AG09319 (cell line): ENCODE results near the gene XYLT2.

Experiments
- DNase-seq: peaks from one replicate; pipeline ENCODE4 v3.0.0-alpha.2; 2010; ENCODE audit warnings: low read depth; ENCODE audit errors: extremely low read depth
- TF ChIP-seq, protein P1 (sequence below): IDR thresholded peaks from 2 replicates; pipeline ENCODE4 v1.5.1; 2011; ENCODE audit warnings: low read depth, mild to moderate bottlenecking, inconsistent platforms, low read length, moderate library complexity

XYLT2 gene

DNA sequence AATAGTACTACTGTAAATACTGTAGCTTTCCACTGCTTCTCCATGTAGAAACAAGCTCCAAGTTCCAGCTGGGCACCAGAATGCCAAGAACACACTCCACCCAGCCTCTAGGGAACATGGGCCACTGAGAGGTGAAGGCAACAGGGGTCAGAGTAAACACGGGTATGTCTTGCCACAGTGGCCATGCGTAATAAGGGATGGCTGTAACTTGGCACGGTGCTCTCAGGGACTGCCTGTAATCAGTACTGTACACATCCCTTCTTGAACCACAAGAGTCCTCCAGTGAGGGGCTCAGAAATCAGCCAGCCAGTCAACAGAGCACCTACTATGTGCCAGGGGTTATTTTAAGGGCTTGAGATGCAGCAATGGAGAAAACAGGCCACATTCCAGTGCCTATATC is 40.6 kb downstream of the XYLT2 start:
- no peak for DNase-seq
- TF ChIP-seq, protein P1, sequence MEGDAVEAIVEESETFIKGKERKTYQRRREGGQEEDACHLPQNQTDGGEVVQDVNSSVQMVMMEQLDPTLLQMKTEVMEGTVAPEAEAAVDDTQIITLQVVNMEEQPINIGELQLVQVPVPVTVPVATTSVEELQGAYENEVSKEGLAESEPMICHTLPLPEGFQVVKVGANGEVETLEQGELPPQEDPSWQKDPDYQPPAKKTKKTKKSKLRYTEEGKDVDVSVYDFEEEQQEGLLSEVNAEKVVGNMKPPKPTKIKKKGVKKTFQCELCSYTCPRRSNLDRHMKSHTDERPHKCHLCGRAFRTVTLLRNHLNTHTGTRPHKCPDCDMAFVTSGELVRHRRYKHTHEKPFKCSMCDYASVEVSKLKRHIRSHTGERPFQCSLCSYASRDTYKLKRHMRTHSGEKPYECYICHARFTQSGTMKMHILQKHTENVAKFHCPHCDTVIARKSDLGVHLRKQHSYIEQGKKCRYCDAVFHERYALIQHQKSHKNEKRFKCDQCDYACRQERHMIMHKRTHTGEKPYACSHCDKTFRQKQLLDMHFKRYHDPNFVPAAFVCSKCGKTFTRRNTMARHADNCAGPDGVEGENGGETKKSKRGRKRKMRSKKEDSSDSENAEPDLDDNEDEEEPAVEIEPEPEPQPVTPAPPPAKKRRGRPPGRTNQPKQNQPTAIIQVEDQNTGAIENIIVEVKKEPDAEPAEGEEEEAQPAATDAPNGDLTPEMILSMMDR: no peak

DNA sequence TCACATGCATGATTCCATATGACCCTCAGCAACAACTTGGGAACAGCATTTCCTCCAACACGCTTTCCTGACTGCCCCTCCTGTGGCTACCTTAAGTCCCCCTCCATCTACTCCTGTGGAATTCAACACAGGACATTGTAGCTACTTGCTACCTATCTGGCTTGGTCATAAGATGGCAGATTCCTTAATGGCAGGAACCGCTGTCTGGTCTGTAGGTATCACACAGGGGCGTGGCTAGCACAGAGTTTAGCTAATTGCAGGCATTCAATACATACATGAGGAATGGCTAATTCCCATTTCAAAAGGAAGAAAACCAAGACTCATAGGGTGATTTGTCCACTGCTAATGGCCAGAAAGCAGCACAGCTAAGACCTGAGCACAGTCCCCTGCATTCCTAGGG is 42.8 kb downstream of the XYLT2 start:
- TF ChIP-seq, protein P1: no peak
- DNase-seq: no peak

DNA sequence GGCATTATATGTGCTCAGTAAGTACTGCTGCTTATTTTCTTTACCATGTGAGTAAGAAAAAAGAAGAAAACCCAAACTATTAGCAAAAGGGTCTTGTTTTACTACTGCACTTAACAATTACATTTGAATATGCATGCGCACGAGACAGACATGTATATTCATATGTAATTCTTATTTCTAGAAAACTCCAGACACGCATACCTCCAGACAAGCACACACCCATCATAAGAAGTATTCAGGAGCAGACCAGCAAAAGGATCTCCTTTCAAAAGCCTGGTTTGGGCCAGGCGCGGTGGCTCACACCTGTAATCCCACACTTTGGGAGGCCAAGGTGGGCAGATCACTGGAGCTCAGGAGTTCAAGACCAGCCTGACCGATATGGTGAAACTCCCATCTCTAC is 43.6 kb downstream of the XYLT2 start:
- TF ChIP-seq, protein P1: no peak
- DNase-seq: no peak

DNA sequence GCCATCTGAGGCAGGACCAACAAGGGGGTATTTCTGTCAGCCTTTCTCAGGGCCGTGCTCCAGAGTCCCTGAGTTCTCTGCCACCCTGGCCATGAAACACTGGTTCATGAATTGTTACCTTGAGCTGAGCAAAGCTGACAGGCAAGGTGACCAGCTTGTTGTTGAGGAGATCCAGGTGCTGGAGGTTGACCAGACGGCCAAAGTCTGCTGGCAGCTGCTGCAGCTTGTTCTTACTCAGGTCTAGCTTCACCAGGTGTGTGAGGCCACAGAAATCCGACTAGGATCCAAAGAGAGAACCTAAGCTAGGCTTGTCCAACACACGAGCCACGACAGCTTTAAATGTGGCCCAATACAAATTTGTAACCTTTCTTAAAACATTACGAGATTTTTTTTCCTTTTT is 46.7 kb downstream of the XYLT2 start:
- no peak for DNase-seq
- TF ChIP-seq, protein P1: no peak

DNA sequence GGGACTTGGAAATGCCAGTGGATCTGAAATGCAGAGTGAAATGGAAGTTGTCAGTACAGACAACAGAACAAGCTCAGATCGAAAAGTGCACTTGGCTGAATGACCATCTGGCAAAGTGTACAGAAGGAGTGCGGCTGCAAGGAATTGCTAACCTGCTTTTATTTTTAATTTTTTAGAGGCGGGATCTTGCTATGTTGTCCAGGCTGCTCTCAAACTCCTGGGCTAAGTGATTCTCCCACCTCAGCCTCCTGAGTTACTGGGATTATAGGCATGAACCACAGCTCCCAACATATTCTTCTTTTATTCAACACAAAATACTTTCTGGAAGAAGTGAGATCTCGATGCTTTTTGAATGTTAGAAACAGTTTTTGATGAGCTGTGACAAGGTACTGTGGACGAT is 47.8 kb downstream of the XYLT2 start:
- no peak for DNase-seq
- TF ChIP-seq, protein P1: no peak

DNA sequence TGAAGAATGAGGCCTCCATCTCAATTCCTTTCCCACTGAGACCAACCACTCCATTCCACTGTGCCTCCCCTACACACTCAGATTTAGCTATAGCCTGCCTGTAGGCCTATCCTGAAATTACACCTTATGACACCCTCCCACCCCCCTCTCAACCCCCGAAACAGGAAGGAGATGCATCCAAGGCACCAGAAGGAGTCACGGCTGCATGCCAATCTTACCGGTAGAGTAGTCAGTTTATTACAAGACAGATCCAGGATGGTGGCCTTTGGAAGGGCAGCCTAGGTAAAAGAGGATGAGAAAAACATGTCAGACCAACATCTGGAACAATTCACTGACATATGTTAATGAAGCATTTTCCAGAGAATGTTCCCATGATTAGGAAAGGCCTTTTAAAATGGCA is 48.8 kb downstream of the XYLT2 start:
- TF ChIP-seq, protein P1: no peak
- DNase-seq: no peak

DNA sequence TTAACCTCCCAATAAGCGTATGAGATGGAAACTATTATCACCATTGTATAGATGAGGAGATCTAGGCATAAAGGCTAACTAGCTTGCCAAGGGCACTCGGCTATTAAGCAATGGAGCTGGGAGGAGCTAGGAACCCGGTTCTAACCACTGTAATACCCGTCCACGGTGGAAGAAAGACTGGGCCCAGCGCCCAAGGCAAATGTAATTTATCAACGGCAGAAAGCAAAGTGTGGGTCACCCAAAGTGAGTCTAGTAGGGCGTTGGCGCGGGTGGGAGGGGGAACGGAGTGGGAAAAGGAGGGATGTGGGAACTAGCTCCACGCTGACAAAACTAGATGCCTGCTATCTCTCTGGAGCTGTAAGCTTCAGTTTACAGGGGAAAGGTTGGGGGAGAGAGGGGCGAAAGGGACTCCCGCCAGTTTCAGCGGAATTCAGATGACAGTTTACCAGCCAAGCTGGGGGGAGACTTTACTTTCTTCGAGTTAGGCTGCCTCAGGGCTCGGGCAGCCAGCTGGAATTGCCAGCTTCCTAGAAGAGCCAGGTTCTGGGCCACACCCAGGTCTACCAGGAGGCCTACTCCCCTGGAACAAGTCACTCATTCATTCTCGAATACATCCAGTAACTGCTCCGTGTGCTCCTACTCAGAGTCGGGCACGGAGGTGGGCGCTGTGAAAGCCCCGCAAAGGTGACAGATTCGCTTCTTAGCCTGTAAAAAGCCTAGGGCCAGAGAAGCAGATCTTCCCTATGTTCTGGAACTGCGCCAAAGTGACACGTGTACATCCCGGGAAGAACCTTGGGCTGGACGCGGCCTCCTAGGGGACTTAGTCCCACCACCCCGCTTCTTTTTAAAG is 50.6 kb downstream of the XYLT2 start:
- DNase-seq: peak; percentile 35
- TF ChIP-seq, protein P1: no peak
